Measurements from ENCODE around the gene CT45A1. TPM values are rescaled to one million over a fixed set of nuclear protein-coding genes. Genes with fewer than 3 reads are reported as not detected.
"Not testable (repeated sequence)": the region's sequence is repeated elsewhere in the genome, so short reads cannot be mapped to it uniquely, and the experiment has no call there.

CT45A1 gene, protein sequence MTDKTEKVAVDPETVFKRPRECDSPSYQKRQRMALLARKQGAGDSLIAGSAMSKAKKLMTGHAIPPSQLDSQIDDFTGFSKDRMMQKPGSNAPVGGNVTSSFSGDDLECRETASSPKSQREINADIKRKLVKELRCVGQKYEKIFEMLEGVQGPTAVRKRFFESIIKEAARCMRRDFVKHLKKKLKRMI
- not detected for total RNA-seq

DNA sequence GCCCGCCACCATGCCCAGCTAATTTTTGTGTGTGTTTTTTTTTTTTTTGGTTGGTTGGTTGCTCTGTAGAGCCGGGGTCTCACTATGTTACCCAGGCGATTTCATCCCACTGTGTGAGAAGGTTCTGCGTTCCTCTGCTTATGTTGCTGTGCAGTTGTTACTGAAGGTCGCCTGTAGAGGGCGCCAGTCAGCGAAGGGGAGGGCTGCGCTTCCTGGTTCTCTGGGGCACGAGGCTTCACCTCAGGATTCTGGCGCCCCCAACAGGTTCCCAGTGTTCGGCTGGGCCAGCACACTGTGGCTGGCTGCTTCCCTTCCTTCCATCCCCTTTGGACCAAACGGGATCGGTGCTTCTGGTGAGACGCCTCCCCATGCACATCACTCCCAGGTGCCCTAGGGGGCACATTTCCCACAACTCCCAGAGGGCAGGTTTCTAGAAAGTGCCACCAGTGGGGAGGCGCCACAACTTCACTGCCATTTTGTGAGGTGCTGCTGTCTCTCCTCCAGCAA is at the start of gene CT45A1:
Gene CT45A1, plus strand, starts transcription at position 457 of the 507 bp plus-strand sequence. CDS start 5,302 bp downstream, outside the sequence.
- DNase-seq (ENCODE audit: low spot score), result not testable (repeated sequence)

- not testable (repeated sequence) for DNase-seq (ENCODE audit: low spot score)
Measured at GRCh38 chrX:135672979-135673378, 40.5 kb upstream of the CT45A1 start.

- DNase-seq (ENCODE audit: low spot score), result no peak
Measured at GRCh38 chrX:135688137-135688536, 25.3 kb upstream of the CT45A1 start.

DNA sequence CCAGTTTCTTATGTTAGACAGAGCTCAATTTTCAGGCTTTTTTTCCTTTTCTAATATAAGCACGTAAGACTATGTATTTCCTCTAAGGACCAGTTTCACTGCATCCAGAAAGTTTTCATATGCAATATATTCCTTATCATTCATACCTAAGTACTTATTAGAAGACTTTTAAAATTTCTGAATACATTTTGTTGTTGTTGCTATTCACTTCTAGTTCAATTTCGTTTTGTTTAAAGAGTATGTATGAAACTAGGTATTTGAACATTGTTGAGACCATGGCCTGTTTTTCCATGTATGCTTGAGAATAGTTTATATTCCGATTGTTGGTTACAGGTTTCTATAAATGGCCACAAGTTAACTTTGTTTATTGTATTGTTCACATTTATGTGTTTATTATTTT is 18.0 kb upstream of the CT45A1 start:
- no peak for DNase-seq (ENCODE audit: low spot score)

DNA sequence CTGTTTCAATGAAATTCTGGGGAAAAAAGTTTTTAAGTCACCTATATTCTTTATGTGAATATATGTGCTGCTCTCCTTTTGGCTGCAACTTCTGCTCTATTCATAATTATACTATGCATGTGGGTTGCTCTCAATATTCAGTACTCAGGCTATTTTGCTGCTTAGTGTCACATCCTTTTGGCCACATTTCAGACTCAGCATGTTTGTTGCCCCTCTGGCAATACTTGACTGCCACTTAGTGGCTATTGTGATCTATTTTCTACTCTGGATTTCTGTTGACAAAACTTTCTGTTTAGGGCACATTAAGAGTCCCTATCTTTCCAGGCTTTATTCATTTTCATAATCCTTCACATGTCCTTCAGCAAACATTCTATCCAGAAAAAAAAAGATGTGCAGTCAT is 15.8 kb upstream of the CT45A1 start:
- no peak for DNase-seq (ENCODE audit: low spot score)

- DNase-seq (ENCODE audit: low spot score), result no peak
Measured at GRCh38 chrX:135698924-135699323, 14.5 kb upstream of the CT45A1 start.

- DNase-seq (ENCODE audit: low spot score), result no peak
Measured at GRCh38 chrX:135707880-135708279, 5.6 kb upstream of the CT45A1 start.

GRCh38 chrX:135713795-135714194 is 356 bp downstream of the CT45A1 start:
- DNase-seq (ENCODE audit: low spot score), result no peak

DNA sequence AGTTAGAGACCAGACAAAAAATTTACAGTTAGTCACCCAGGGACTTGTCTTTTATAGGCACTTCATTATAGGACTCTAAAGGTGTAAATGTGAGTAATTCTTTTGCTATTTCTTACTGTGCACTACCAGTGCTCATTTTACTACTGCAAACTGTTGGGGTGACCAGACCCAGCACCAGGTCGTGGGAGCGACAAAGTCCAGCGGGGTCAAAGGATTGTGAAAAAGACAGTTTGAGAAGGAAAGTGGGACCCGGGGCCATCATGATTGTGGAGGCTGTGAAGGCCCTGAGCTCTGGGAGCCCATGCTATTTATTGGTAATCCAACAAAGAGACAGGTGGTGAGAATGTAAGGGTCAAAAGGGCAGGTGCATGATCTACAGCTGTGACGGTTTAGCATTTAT is 21.2 kb downstream of the CT45A1 start:
- DNase-seq (ENCODE audit: low spot score), result not testable (repeated sequence)

- no peak for DNase-seq (ENCODE audit: low spot score)
Measured at GRCh38 chrX:135737366-135738071, 24.1 kb downstream of the CT45A1 start.

- no peak for DNase-seq (ENCODE audit: low spot score)
Measured at GRCh38 chrX:135740681-135741149, 27.3 kb downstream of the CT45A1 start.

DNA sequence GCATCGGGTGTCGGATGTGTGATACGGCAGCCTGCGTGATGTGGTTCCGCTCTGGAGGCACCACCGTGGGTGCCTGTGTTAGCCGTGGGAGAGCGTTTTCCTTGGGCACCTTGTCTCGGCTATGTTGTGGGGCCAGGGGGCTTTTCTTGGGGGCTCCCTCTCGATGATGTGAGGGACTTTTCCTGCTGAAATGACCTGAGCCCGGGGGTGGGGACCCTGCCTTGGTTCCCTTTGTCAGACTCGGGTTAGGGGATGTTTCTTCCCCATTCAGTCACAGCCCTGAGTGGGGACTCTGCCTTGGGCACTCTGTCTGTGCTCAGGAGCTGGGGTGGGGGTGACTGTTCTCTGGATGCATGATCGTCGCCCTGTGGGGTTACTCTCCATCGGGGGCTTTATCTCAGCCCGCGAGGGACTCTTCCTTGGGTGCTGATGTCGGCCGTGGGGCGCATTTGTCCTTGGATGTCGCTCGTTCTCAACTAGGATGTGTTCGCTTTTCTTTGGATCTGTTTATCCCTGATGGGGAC is 27.8 kb downstream of the CT45A1 start:
- DNase-seq (ENCODE audit: low spot score), result no peak

GRCh38 chrX:135744739-135745138 is 31.3 kb downstream of the CT45A1 start:
- DNase-seq (ENCODE audit: low spot score), result not testable (repeated sequence)

DNA sequence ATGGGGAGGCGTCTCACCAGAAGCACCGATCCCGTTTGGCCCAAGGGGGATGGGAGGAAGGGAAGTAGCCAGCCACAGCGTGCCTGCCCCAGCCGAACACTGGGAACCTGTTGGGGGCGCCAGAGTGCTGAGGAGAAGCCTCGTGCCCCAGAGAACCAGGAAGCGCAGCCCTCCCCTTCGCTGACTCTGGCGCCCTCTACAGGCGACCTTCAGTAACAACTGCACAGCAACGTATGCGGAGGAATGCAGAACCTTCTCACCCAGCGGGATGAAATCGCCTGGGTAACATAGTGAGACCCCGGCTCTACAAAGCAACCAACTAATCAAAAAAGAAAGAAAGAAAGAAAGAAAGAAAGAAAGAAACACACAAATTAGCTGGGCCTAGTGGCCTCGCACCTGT is 54.7 kb downstream of the CT45A1 start, which contains the start of gene CT45A3:
Gene CT45A3, minus strand, starts transcription at position 101 of the 400 bp plus-strand sequence. CDS start 3,747 bp downstream, outside the sequence.
- DNase-seq (ENCODE audit: low spot score), result not testable (repeated sequence)

Other genes with a start within 250 kb of the CT45A1 start
- gene INTS6L, start 193.0 kb upstream of the CT45A1 start, total RNA-seq, result 10.5 TPM
- not detected for gene CT45A3, start 54.6 kb downstream of the CT45A1 start, total RNA-seq
- gene CT45A5, start 71.9 kb downstream of the CT45A1 start, total RNA-seq, result not detected
- not detected for gene CT45A6, start 89.1 kb downstream of the CT45A1 start, total RNA-seq
- gene CT45A2, start 106.4 kb downstream of the CT45A1 start, total RNA-seq, result not detected
- not detected for gene CT45A7, start 123.6 kb downstream of the CT45A1 start, total RNA-seq
- gene CT45A8, start 140.9 kb downstream of the CT45A1 start, total RNA-seq, result not detected
- not detected for gene CT45A9, start 158.2 kb downstream of the CT45A1 start, total RNA-seq
- not detected for gene CT45A10, start 179.8 kb downstream of the CT45A1 start, total RNA-seq
- not detected for gene SAGE1, start 180.1 kb downstream of the CT45A1 start, total RNA-seq